GM12878 (cell line): ENCODE data around the gene TBC1D32. TPM values are rescaled to one million over a fixed set of nuclear protein-coding genes. Genes with fewer than 3 reads are reported as not detected.
"Not testable (repeated sequence)": the region's sequence is repeated elsewhere in the genome, so short reads cannot be mapped to it uniquely, and the experiment has no call there.

Source experiments
- ATAC-seq: fragments of 200-7000 bp; cut with Tn5 transposase; 3 replicates; pipeline ENCODE4 v1.9.1; 2020; ENCODE audit warnings: mild to moderate bottlenecking, moderate library complexity
- BruUV-seq: library from RNA; stranded (reverse); fragments of 400-500 nt; replicated peaks from 2 replicates; lab custom pipeline; 2021; lab: Mats Ljungman, UMichigan
- CTCF ChIA-PET: fragments of 300-600 bp; sonication (Branson Sonifier 250); formaldehyde crosslinking; extraction: SDS; loops from one replicate; lab custom pipeline; 2021; ENCODE audit warnings: inconsistent platforms; lab: Yijun Ruan, JAX
- POLR2A ChIA-PET: fragments of 350-600 bp; formaldehyde crosslinking; extraction: SDS; loops from one replicate; lab custom pipeline; 2021; ENCODE audit warnings: inconsistent platforms; lab: Charles Lee
- RAD21 ChIA-PET: fragments of 300-600 bp; sonication (Branson Sonifier 250); formaldehyde crosslinking; loops from one replicate; lab custom pipeline; 2023; ENCODE audit warnings: antibody characterized with exemption; ENCODE audit not compliant: unreplicated experiment; lab: Charles Lee
- SMC1A ChIA-PET: fragments of 300-600 bp; sonication (Branson Sonifier 250); formaldehyde crosslinking; loops from one replicate; lab custom pipeline; 2023; ENCODE audit not compliant: unreplicated experiment, uncharacterized antibody; lab: Charles Lee
- DNase-seq: peaks from one replicate; pipeline ENCODE4 v3.0.0-alpha.2; 2011; ENCODE audit warnings: low read depth, low spot score
- FAIRE-seq: peaks from 3 replicates; lab custom pipeline; 2011; peaks lifted over from hg19 to GRCh38; lab: Jason Lieb, UNC
- H2AFZ ChIP-seq: 2 replicates; pipeline ENCODE4 v1.6.0; 2011; ENCODE audit warnings: low read depth, low read length, control low read depth; ENCODE audit not compliant: control insufficient read depth
- H3K27ac ChIP-seq: 2 replicates; pipeline ENCODE4 v1.5.1; 2011; ENCODE audit warnings: control low read depth; ENCODE audit not compliant: control insufficient read depth, insufficient read depth
- H3K27me3 ChIP-seq, 2 experiments: replicated peaks in 1 of 2; 2 replicates each; pipeline versions ENCODE4 v1.6.0 to v1.6.1; 2011; ENCODE audit warnings: low read length in 1 of 2; ENCODE audit not compliant: control insufficient read depth in 2 of 2, insufficient read depth in 2 of 2
- H3K36me3 ChIP-seq, 2 experiments: 2 replicates each; pipeline ENCODE4 v1.5.1; 2011; ENCODE audit warnings: low read length in 1 of 2; ENCODE audit not compliant: control insufficient read depth in 2 of 2, insufficient read depth in 2 of 2
- H3K4me1 ChIP-seq: 2 replicates; pipeline ENCODE4 v1.6.1; 2011; ENCODE audit warnings: mild to moderate bottlenecking, low read length, moderate library complexity, mixed read lengths; ENCODE audit not compliant: control insufficient read depth, insufficient read depth
- H3K4me2 ChIP-seq: 2 replicates; pipeline ENCODE4 v1.6.0; 2011; ENCODE audit warnings: control low read depth; ENCODE audit not compliant: control insufficient read depth, insufficient read depth
- H3K4me3 ChIP-seq: fragments of 200-600 bp; sonication (generic); 2 replicates; pipeline ENCODE4 v1.5.1; 2016
- H3K79me2 ChIP-seq: 2 replicates; pipeline ENCODE4 v1.6.0; 2011; ENCODE audit warnings: low read length; ENCODE audit not compliant: control insufficient read depth, insufficient read depth
- H3K9ac ChIP-seq: 2 replicates; pipeline ENCODE4 v1.8.0; 2011; ENCODE audit warnings: low read length, control low read depth, mixed read lengths; ENCODE audit not compliant: control insufficient read depth, insufficient read depth
- H3K9me3 ChIP-seq: replicated peaks from 3 replicates; pipeline ENCODE4 v1.5.1; 2011; ENCODE audit warnings: mild to moderate bottlenecking, low read length; ENCODE audit not compliant: control insufficient read depth, insufficient read depth
- H4K20me1 ChIP-seq: 2 replicates; pipeline ENCODE4 v1.6.0; 2011; ENCODE audit not compliant: control insufficient read depth, insufficient read depth
- MLLT1 ChIP-seq: fragments of 450-650 bp; IDR thresholded peaks from 2 replicates; pipeline ENCODE4 v1.6.1; 2016; ENCODE audit warnings: mild to moderate bottlenecking
- MTA2 ChIP-seq: fragments of 450-650 bp; IDR thresholded peaks from 2 replicates; pipeline ENCODE4 v1.6.1; 2016; ENCODE audit warnings: low read depth, mild to moderate bottlenecking, moderate library complexity
- WGBS: methylation state at CpG from one replicate; pipeline ENCODE4 v1.1.6; 2016; ENCODE audit warnings: low lambda C conversion rate; ENCODE audit not compliant: insufficient replicate concordance, insufficient coverage; ENCODE audit errors: missing lambda C conversion rate; 5-methylcytosine and 5-hydroxymethylcytosine counted together
- in situ Hi-C: fragments of 300-500 bp; cut with MboI; formaldehyde crosslinking; loops from 9 replicates; pipeline ENCODE4 v1.14.3; 2018; ENCODE audit warnings: mixed read lengths
- intact Hi-C: fragments of 100-400 bp; cut with micrococcal nuclease; formaldehyde crosslinking; loops from one replicate; pipeline ENCODE4 v1.14.2; 2022; ENCODE audit not compliant: unreplicated experiment
- polyA plus RNA-seq, 11 experiments: library from polyadenylated mRNA; depleted of rRNA in 4 of 11; unstranded in 6 of 11; stranded (reverse) in 5 of 11; fragments of >200 nt; fragmentation: Nextera tagmentation in 4 of 11; fragmentation: Illumina TruSeq in 1 of 11; extraction: Ambion mirVana in 4 of 11; extraction: Trizol in 1 of 11; gene quantifications; 1 replicate in 1 of 11; 2 replicates in 10 of 11; pipeline versions ENCODE4 v1.2.1 to v1.2.3, GENCODE V29; 2011 to 2016; ENCODE audit warnings: inconsistent platforms in 2 of 11, missing spikeins in 2 of 11, low read depth in 1 of 11
- total RNA-seq, 4 experiments: library from RNA; depleted of rRNA in 3 of 4; stranded (reverse); fragments of >200 nt in 3 of 4; fragmentation: Illumina TruSeq in 1 of 4; extraction: Trizol in 1 of 4; gene quantifications; 2 replicates each; pipeline versions ENCODE4 v1.2.1 to v1.2.3, GENCODE V29; 2013 to 2021
- TF ChIP-seq, protein P1 (sequence below): fragments of 450-650 bp; IDR thresholded peaks from 2 replicates; pipeline ENCODE4 v1.6.1; 2017; ENCODE audit warnings: mild to moderate bottlenecking
- TF ChIP-seq, protein P2 (sequence below): fragments of 450-650 bp; IDR thresholded peaks from 2 replicates; pipeline ENCODE4 v1.6.1; 2016; ENCODE audit warnings: mild to moderate bottlenecking, moderate library complexity, borderline replicate concordance

TBC1D32 gene
- total and polyA plus RNA-seq, 10 of the 15 experiments (the other 5 are each of a cell fraction or from before 2014, with no cell fraction given): 2.2 to 10.2 (median 4.1) TPM

- DNase-seq, H3K4me1 ChIP-seq, H3K9ac ChIP-seq, H3K9me3 ChIP-seq, H4K20me1 ChIP-seq, H3K79me2 ChIP-seq, H3K36me3 ChIP-seq, ATAC-seq, POLR2A ChIA-PET, H3K27me3 ChIP-seq, RAD21 ChIA-PET, FAIRE-seq, BruUV-seq, H3K27ac ChIP-seq: not testable (repeated sequence)
- TF ChIP-seq, protein P1, sequence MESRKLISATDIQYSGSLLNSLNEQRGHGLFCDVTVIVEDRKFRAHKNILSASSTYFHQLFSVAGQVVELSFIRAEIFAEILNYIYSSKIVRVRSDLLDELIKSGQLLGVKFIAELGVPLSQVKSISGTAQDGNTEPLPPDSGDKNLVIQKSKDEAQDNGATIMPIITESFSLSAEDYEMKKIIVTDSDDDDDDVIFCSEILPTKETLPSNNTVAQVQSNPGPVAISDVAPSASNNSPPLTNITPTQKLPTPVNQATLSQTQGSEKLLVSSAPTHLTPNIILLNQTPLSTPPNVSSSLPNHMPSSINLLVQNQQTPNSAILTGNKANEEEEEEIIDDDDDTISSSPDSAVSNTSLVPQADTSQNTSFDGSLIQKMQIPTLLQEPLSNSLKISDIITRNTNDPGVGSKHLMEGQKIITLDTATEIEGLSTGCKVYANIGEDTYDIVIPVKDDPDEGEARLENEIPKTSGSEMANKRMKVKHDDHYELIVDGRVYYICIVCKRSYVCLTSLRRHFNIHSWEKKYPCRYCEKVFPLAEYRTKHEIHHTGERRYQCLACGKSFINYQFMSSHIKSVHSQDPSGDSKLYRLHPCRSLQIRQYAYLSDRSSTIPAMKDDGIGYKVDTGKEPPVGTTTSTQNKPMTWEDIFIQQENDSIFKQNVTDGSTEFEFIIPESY: peak; percentile 83; the same call in 1 of the 2 replicates
- TF ChIP-seq MLLT1: peak; percentile 99
- TF ChIP-seq, protein P2, sequence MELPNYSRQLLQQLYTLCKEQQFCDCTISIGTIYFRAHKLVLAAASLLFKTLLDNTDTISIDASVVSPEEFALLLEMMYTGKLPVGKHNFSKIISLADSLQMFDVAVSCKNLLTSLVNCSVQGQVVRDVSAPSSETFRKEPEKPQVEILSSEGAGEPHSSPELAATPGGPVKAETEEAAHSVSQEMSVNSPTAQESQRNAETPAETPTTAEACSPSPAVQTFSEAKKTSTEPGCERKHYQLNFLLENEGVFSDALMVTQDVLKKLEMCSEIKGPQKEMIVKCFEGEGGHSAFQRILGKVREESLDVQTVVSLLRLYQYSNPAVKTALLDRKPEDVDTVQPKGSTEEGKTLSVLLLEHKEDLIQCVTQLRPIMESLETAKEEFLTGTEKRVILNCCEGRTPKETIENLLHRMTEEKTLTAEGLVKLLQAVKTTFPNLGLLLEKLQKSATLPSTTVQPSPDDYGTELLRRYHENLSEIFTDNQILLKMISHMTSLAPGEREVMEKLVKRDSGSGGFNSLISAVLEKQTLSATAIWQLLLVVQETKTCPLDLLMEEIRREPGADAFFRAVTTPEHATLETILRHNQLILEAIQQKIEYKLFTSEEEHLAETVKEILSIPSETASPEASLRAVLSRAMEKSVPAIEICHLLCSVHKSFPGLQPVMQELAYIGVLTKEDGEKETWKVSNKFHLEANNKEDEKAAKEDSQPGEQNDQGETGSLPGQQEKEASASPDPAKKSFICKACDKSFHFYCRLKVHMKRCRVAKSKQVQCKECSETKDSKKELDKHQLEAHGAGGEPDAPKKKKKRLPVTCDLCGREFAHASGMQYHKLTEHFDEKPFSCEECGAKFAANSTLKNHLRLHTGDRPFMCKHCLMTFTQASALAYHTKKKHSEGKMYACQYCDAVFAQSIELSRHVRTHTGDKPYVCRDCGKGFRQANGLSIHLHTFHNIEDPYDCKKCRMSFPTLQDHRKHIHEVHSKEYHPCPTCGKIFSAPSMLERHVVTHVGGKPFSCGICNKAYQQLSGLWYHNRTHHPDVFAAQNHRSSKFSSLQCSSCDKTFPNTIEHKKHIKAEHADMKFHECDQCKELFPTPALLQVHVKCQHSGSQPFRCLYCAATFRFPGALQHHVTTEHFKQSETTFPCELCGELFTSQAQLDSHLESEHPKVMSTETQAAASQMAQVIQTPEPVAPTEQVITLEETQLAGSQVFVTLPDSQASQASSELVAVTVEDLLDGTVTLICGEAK: peak; percentile 53
- 0 out of 2 replicates have a peak, but pooled peaks have one; percentile 11 for TF ChIP-seq MTA2
- ChIA-PET SMC1A (interaction anchor here (1.2 to 2.5 kb wide), 3 partner anchors 10 to 24 kb away, joined by 3 to 11 read pairs (median 3); no protein-coding TSS in a partner anchor), CTCF (interaction anchor here (1.0 kb wide), 1 partner anchor 14 kb away, joined by 3 read pairs; no protein-coding TSS in a partner anchor)
- WGBS: 91% methylated on average over 28 of the region's 28 CpGs
- in situ Hi-C loops: loop anchor here (25.0 kb wide), 1 partner anchor 1129 kb away; the partner anchor contains the start of gene SERINC1
- Histone ChIP-seq H2AFZ (peak overlapping the region; percentile 100; the same call in 1 of the 2 replicates), H3K4me3 (peak overlapping the region; percentile 83), H3K4me2 (peak overlapping the region; percentile 49)
- intact Hi-C loops: loop anchor here (10.0 kb wide), 1 partner anchor 389 kb away; no protein-coding TSS in a partner anchor
These were observed 586 bp downstream of the TBC1D32 start for GRCh38 chr6:121333694-121334093.
